K562 (cell line): ENCODE data around the gene DENND6B. TPM values are rescaled to one million over a fixed set of nuclear protein-coding genes. Genes with fewer than 3 reads are reported as not detected.

Experiments used
- ATF7 ChIP-seq: fragments of 450-650 bp; IDR thresholded peaks from 2 replicates; pipeline ENCODE4 v1.7.1; 2014; ENCODE audit warnings: mild to moderate bottlenecking, moderate library complexity
- CBFB ChIP-seq: sonication (generic); formaldehyde crosslinking; IDR thresholded peaks from 2 replicates; pipeline ENCODE4 v1.4.0; 2020; ENCODE audit warnings: mild to moderate bottlenecking, missing genetic modification reagents
- E2F4 ChIP-seq: sonication (generic); formaldehyde crosslinking; IDR thresholded peaks from 2 replicates; pipeline ENCODE4 v1.8.0; 2022; ENCODE audit warnings: mild to moderate bottlenecking, low read depth, missing genetic modification reagents
- ESRRB ChIP-seq: fragments of 250-450 bp; sonication (Bioruptor Pico); IDR thresholded peaks from 2 replicates; pipeline ENCODE4 v1.5.0; 2020; ENCODE audit warnings: mild to moderate bottlenecking, moderate library complexity, borderline replicate concordance
- HDAC1 ChIP-seq, 2 experiments: fragments of 450-650 bp; IDR thresholded peaks; 2 replicates each; pipeline ENCODE4 v1.6.1; 2016 to 2017; ENCODE audit warnings: inconsistent platforms in 1 of 2, mild to moderate bottlenecking in 1 of 2, moderate library complexity in 1 of 2
- IRF9 ChIP-seq: fragments of 450-650 bp; IDR thresholded peaks from 2 replicates; pipeline ENCODE4 v1.6.1; 2016; ENCODE audit warnings: missing biosample characterization, missing genetic modification characterization
- MCM7 ChIP-seq, 2 experiments: fragments of 450-650 bp; IDR thresholded peaks; 2 replicates each; pipeline ENCODE4 v1.6.1; 2016 to 2018
- RAD51 ChIP-seq: fragments of 450-650 bp; IDR thresholded peaks from 2 replicates; pipeline ENCODE4 v1.7.1; 2016; ENCODE audit warnings: low read depth, mild to moderate bottlenecking, borderline replicate concordance
- RBM25 ChIP-seq: fragments of 200-400 bp; formaldehyde crosslinking; IDR thresholded peaks from 2 replicates; pipeline ENCODE4 v1.6.1; 2018; ENCODE audit warnings: low read length, low read depth, moderate library complexity; ENCODE audit not compliant: severe bottlenecking
- TAF15 ChIP-seq: fragments of 200-400 bp; formaldehyde crosslinking; IDR thresholded peaks from 2 replicates; pipeline ENCODE4 v1.6.1; 2017; ENCODE audit warnings: mild to moderate bottlenecking, low read depth, low read length, moderate library complexity
- ZNF239 ChIP-seq: fragments of 250-450 bp; sonication (Bioruptor Pico); IDR thresholded peaks from 2 replicates; pipeline ENCODE4 v1.4.0; 2020; ENCODE audit warnings: mild to moderate bottlenecking
- ZNF589 ChIP-seq: fragments of 200-800 bp; sonication (Bioruptor generic); IDR thresholded peaks from 2 replicates; pipeline ENCODE4 v1.6.1; 2016; ENCODE audit warnings: low read depth, missing genetic modification characterization, missing compliant biosample characterization
- ZNF740 ChIP-seq, 3 experiments: fragments of 200-800 bp in 1 of 3; sonication (Bioruptor generic) in 1 of 3; sonication (generic) in 1 of 3; formaldehyde crosslinking in 1 of 3; IDR thresholded peaks; 2 replicates each; pipeline versions ENCODE4 v1.6.1 to v1.8.0; 2016 to 2022; ENCODE audit warnings: mild to moderate bottlenecking in 2 of 3, missing compliant biosample characterization in 2 of 3, missing genetic modification characterization in 2 of 3, missing genetic modification reagents in 1 of 3
- polyA plus RNA-seq, 8 experiments: library from polyadenylated mRNA; depleted of rRNA in 4 of 8; stranded (reverse) in 5 of 8; unstranded in 3 of 8; fragments of >200 nt; fragmentation: Nextera tagmentation in 2 of 8; fragmentation: Illumina TruSeq in 1 of 8; extraction: Ambion mirVana in 2 of 8; extraction: Trizol in 1 of 8; gene quantifications; 2 replicates each; pipeline versions ENCODE4 v1.2.1 to v1.2.3, GENCODE V29; 2011 to 2014; ENCODE audit warnings: inconsistent platforms in 1 of 8, missing spikeins in 1 of 8
- total RNA-seq, 7 experiments: library from RNA; depleted of rRNA in 6 of 7; stranded (reverse); fragments of >200 nt in 6 of 7; fragmentation: Illumina TruSeq in 2 of 7; extraction: Trizol in 2 of 7; gene quantifications; 2 replicates each; pipeline versions ENCODE4 v1.2.1 to v1.2.3, GENCODE V29; 2011 to 2021; ENCODE audit warnings: low replicate concordance in 1 of 7

Gene DENND6B
- total and polyA plus RNA-seq, 9 of the 15 experiments (the other 6 are each of a cell fraction or from before 2014, with no cell fraction given) = 0.07 to 3.7 (median 1.5) TPM

GRCh38 chr22:50326956-50327710 lies at the start of gene DENND6B (continued):
- TF ChIP-seq E2F4 (CRISPR knock-in tag) = peak; percentile 67; the same call in 1 of the 2 replicates
- no peak for TF ChIP-seq RBM25
- TF ChIP-seq ESRRB (CRISPR knock-in tag) = no peak
- TF ChIP-seq TAF15 = no peak
- TF ChIP-seq CBFB (CRISPR knock-in tag) = no peak
- TF ChIP-seq RAD51 = no peak
- no peak for TF ChIP-seq MCM7 (IDR thresholded peaks at IDR 0.05)
- peak; percentile 18; the same call in 1 of the 2 replicates for TF ChIP-seq ATF7
- 0 out of 2 replicates have a peak, but pooled peaks have one; percentile 8 for TF ChIP-seq ZNF740 (CRISPR knock-in tag; IDR thresholded peaks at IDR 0.05)
- TF ChIP-seq ZNF740 (tag; IDR thresholded peaks at IDR 0.05) = no peak
- no peak for TF ChIP-seq IRF9 (tag)
- TF ChIP-seq HDAC1 (IDR thresholded peaks at IDR 0.05) = 0 out of 4 replicates have a peak, but pooled peaks of 1 of the 2 experiments have one; percentile 38
- TF ChIP-seq ZNF589 (CRISPR knock-in tag) = 0 out of 2 replicates have a peak, but pooled peaks have one; percentile 21
- TF ChIP-seq ZNF239 (CRISPR knock-in tag) = no peak
